Measurements from ENCODE around the gene CHAF1B. TPM values are rescaled to one million over a fixed set of nuclear protein-coding genes. Genes with fewer than 3 reads are reported as not detected.

CHAF1B gene
- total RNA-seq, 1 experiment from 2014 or later = 16.6 TPM

GRCh38 chr21:36425286-36425685 lies 40.1 kb downstream of the CHAF1B start:
- no peaks in the 10 kb centered on the region for H3K36me3 ChIP-seq
- H3K4me3 ChIP-seq = no peak overlapping the region
- peaks cover 11% of the 10 kb centered on the region for H3K4me1 ChIP-seq (replicated peaks)
- DNase-seq (ENCODE audit: low read depth in 1 of 2, low spot score in 2 of 2) = no peak
- no peaks in the 10 kb centered on the region for H3K27me3 ChIP-seq (replicated peaks)
- no peaks in the 10 kb centered on the region for H3K9me3 ChIP-seq (replicated peaks)
- no peak overlapping the region for H3K27ac ChIP-seq

- H3K27ac ChIP-seq = no peak overlapping the region
- DNase-seq (ENCODE audit: low read depth in 1 of 2, low spot score in 2 of 2) = no peak
- H3K4me3 ChIP-seq = no peak overlapping the region
- H3K27me3 ChIP-seq (replicated peaks) = no peaks in the 10 kb centered on the region
- peaks cover 17% of the 10 kb centered on the region for H3K4me1 ChIP-seq (replicated peaks)
- no peaks in the 10 kb centered on the region for H3K36me3 ChIP-seq
- no peaks in the 10 kb centered on the region for H3K9me3 ChIP-seq (replicated peaks)
Observed at GRCh38 chr21:36427502-36427901, 42.3 kb downstream of the CHAF1B start.

GRCh38 chr21:36428761-36429432 lies 43.7 kb downstream of the CHAF1B start:
- H3K9me3 ChIP-seq (replicated peaks) = no peaks in the 10 kb centered on the region
- H3K4me1 ChIP-seq (replicated peaks) = peaks cover 17% of the 10 kb centered on the region

GRCh38 chr21:36429947-36430546 lies 44.9 kb downstream of the CHAF1B start:
- Histone ChIP-seq H3K4me3 (peak overlapping the region; percentile 28), H3K27ac (peak overlapping the region; percentile 68), H3K4me1 (replicated peaks) (peaks cover 17% of the 10 kb centered on the region), H3K36me3 (no peaks in the 10 kb centered on the region), H3K27me3 (replicated peaks) (no peaks in the 10 kb centered on the region), H3K9me3 (replicated peaks) (no peaks in the 10 kb centered on the region)
- peak; percentile 88 to 96 for DNase-seq (ENCODE audit: low read depth in 1 of 2, low spot score in 2 of 2)

More at GRCh38 chr21:36428761-36429432, 43.7 kb downstream of the CHAF1B start:
- no peak for DNase-seq (ENCODE audit: low read depth in 1 of 2, low spot score in 2 of 2)
- Histone ChIP-seq H3K27ac (no peak overlapping the region), H3K36me3 (no peaks in the 10 kb centered on the region), H3K27me3 (replicated peaks) (no peaks in the 10 kb centered on the region), H3K4me3 (no peak overlapping the region)

GRCh38 chr21:36430841-36431240 lies 45.6 kb downstream of the CHAF1B start:
- Histone ChIP-seq H3K4me1 (replicated peaks) (peaks cover 17% of the 10 kb centered on the region), H3K4me3 (peak overlapping the region; percentile 28), H3K36me3 (no peaks in the 10 kb centered on the region), H3K9me3 (replicated peaks) (no peaks in the 10 kb centered on the region), H3K27me3 (replicated peaks) (no peaks in the 10 kb centered on the region), H3K27ac (peak overlapping the region; percentile 28)
- DNase-seq (ENCODE audit: low read depth in 1 of 2, low spot score in 2 of 2) = peak in 1 of 2 experiments; percentile 13

- H3K27me3 ChIP-seq (replicated peaks) = no peaks in the 10 kb centered on the region
- no peak overlapping the region for H3K4me3 ChIP-seq
- no peaks in the 10 kb centered on the region for H3K9me3 ChIP-seq (replicated peaks)
- H3K4me1 ChIP-seq (replicated peaks) = peaks cover 17% of the 10 kb centered on the region
- H3K27ac ChIP-seq = no peak overlapping the region
- no peak for DNase-seq (ENCODE audit: low read depth in 1 of 2, low spot score in 2 of 2)
- no peaks in the 10 kb centered on the region for H3K36me3 ChIP-seq
Observed at GRCh38 chr21:36431252-36431651, 46.1 kb downstream of the CHAF1B start.

GRCh38 chr21:36433059-36433709 lies 48.0 kb downstream of the CHAF1B start:
- DNase-seq (ENCODE audit: low read depth in 1 of 2, low spot score in 2 of 2) = no peak
- H3K27ac ChIP-seq = no peak overlapping the region
- no peaks in the 10 kb centered on the region for H3K9me3 ChIP-seq (replicated peaks)
- no peaks in the 10 kb centered on the region for H3K27me3 ChIP-seq (replicated peaks)
- peaks cover 17% of the 10 kb centered on the region for H3K4me1 ChIP-seq (replicated peaks)
- no peak overlapping the region for H3K4me3 ChIP-seq
- H3K36me3 ChIP-seq = no peaks in the 10 kb centered on the region

DNA sequence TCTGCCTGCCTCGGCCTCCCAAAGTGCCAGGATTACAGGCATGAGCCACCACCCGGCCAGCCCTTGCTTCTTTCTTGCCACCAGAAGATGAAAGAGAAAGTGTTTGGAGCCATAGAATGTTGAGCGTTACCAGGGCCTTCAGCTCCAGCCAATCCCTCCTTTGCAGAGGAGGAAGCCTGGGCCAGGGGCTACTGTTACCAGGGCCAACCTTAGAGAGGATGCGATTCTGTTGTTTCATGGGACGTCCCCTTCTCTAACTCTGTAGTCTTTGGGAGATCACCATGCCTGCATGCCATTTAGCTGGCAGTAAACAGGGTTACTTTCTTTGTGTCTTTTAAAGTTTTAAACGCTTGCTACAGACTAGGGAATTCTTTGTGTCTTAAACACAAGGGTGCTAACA lies 49.0 kb downstream of the CHAF1B start:
- H3K4me1 ChIP-seq (replicated peaks) = peaks cover 17% of the 10 kb centered on the region
- no peak for DNase-seq (ENCODE audit: low read depth in 1 of 2, low spot score in 2 of 2)
- H3K4me3 ChIP-seq = no peak overlapping the region
- H3K27ac ChIP-seq = no peak overlapping the region
- no peaks in the 10 kb centered on the region for H3K9me3 ChIP-seq (replicated peaks)
- H3K36me3 ChIP-seq = no peaks in the 10 kb centered on the region
- H3K27me3 ChIP-seq (replicated peaks) = no peaks in the 10 kb centered on the region

GRCh38 chr21:36436829-36437744 lies 51.9 kb downstream of the CHAF1B start:
- Histone ChIP-seq H3K36me3 (no peaks in the 10 kb centered on the region), H3K27me3 (replicated peaks) (no peaks in the 10 kb centered on the region), H3K27ac (no peak overlapping the region), H3K4me3 (no peak overlapping the region), H3K4me1 (replicated peaks) (no peaks in the 10 kb centered on the region), H3K9me3 (replicated peaks) (no peaks in the 10 kb centered on the region)
- no peak for DNase-seq (ENCODE audit: low read depth in 1 of 2, low spot score in 2 of 2)

DNA sequence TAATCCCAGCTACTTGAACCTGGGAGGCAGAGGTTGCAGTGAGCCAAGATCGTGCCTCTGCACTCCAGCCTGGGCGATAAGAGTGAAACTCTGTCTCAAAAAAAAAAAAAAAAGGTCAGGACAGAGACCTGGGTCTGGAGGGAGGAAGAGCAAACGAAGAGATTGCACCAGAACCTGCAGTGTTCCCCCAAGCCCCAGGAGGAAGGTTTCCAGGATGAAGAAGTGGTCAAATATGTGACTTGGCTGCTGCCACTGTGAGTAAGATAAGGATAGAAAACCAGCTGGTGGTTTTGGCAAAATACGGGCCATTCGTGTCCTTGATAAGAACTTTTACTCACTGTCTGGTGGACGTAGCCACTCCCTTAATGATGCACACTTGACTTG lies 52.5 kb downstream of the CHAF1B start:
- Histone ChIP-seq H3K4me3 (no peak overlapping the region), H3K9me3 (replicated peaks) (no peaks in the 10 kb centered on the region), H3K27ac (no peak overlapping the region), H3K27me3 (replicated peaks) (no peaks in the 10 kb centered on the region), H3K4me1 (replicated peaks) (no peaks in the 10 kb centered on the region), H3K36me3 (no peaks in the 10 kb centered on the region)
- no peak for DNase-seq (ENCODE audit: low read depth in 1 of 2, low spot score in 2 of 2)

GRCh38 chr21:36441715-36442114 lies 56.5 kb downstream of the CHAF1B start:
- Histone ChIP-seq H3K9me3 (replicated peaks) (no peaks in the 10 kb centered on the region), H3K27ac (no peak overlapping the region), H3K4me1 (replicated peaks) (no peaks in the 10 kb centered on the region), H3K36me3 (no peaks in the 10 kb centered on the region), H3K4me3 (no peak overlapping the region), H3K27me3 (replicated peaks) (no peaks in the 10 kb centered on the region)
- DNase-seq (ENCODE audit: low read depth in 1 of 2, low spot score in 2 of 2) = no peak

- no peak for DNase-seq (ENCODE audit: low read depth in 1 of 2, low spot score in 2 of 2)
- no peak overlapping the region for H3K4me3 ChIP-seq
- no peaks in the 10 kb centered on the region for H3K4me1 ChIP-seq (replicated peaks)
- H3K27ac ChIP-seq = no peak overlapping the region
- no peaks in the 10 kb centered on the region for H3K9me3 ChIP-seq (replicated peaks)
- H3K27me3 ChIP-seq (replicated peaks) = no peaks in the 10 kb centered on the region
- H3K36me3 ChIP-seq = no peaks in the 10 kb centered on the region
Observed at GRCh38 chr21:36446301-36446700, 61.1 kb downstream of the CHAF1B start.

GRCh38 chr21:36450511-36450910 lies 65.3 kb downstream of the CHAF1B start:
- Histone ChIP-seq H3K27ac (no peak overlapping the region), H3K9me3 (replicated peaks) (no peaks in the 10 kb centered on the region)
- no peak for DNase-seq (ENCODE audit: low read depth in 1 of 2, low spot score in 2 of 2)

More at GRCh38 chr21:36450511-36450910, 65.3 kb downstream of the CHAF1B start:
- H3K36me3 ChIP-seq = no peaks in the 10 kb centered on the region
- no peaks in the 10 kb centered on the region for H3K4me1 ChIP-seq (replicated peaks)
- H3K4me3 ChIP-seq = no peak overlapping the region
- no peaks in the 10 kb centered on the region for H3K27me3 ChIP-seq (replicated peaks)
